ENCODE data around the gene PDE1C.

Gene PDE1C

DNA sequence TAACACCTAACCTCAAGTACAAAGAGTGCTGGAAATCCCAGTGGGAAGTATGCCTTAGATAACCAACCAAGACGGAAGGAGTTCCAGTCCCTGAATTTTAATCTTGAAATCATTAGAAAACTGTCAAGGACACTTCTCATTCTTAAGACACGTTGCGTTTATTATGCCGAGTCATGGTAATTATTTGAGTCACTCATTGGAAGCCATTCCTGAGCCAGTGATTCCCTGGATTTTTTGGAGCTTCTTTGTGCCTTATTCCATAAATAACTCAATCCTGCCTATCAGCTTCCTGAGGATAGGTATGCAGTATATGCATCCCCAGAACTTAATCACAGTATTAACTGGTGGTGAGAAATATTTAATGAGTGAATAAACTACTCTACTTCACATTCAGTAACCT lies 305.7 kb downstream of the PDE1C start:
- in situ Hi-C loops (cut with HindIII; ENCODE audit: low sequenced_read_pairs), result no loop called here
- TF ChIP-seq CTCF (IDR thresholded peaks at IDR 0.05; ENCODE audit: low read depth, low read length), result no peak
- DNase-seq (ENCODE audit: low read depth, low spot score), result no peak
- H3K4me3 ChIP-seq (ENCODE audit: low read depth, low read length), result no peak overlapping the region

DNA sequence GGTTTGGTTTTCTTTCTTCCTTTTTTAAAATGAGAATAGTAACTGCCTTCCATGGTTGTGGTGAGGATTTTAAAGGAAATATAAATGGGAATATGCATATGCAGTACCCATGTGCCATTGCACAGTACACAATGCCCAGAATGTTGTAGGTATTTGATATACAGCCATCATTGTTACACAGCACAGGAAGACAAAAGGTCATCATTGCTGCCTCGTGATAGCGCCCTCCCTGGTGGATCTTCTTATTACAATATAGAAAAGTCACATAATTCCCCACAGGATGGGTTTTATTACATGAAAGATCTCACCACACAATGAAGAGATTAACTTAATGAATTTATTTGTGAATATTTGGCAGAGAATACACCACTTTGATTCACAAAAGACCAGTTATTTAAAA lies 306.7 kb downstream of the PDE1C start:
- no peak overlapping the region for H3K4me3 ChIP-seq (ENCODE audit: low read depth, low read length)
- peak; percentile 36 for TF ChIP-seq CTCF (IDR thresholded peaks at IDR 0.05; ENCODE audit: low read depth, low read length)
- no peak for DNase-seq (ENCODE audit: low read depth, low spot score)
- in situ Hi-C loops (cut with HindIII; ENCODE audit: low sequenced_read_pairs), result no loop called here

DNA sequence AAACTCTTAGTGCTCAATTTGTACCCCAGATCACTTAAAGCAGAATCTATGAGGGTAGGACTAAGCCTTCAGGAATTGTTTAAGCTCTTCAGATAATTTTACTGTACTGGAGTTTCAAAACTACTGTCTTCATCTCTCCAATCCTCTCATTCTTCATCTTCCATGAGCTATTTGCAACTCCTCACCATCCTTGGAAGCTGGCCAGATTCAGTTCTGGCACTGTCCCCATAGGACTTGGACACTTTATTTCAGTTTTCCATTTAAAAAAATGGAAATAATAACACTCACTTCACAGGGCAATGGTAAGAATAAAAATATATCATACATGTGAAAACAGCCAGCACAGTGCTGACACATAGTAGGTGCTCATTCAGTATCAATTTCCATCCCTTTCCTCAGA lies 308.6 kb downstream of the PDE1C start:
- in situ Hi-C loops (cut with HindIII; ENCODE audit: low sequenced_read_pairs), result no loop called here
- no peak for TF ChIP-seq CTCF (IDR thresholded peaks at IDR 0.05; ENCODE audit: low read depth, low read length)
- H3K4me3 ChIP-seq (ENCODE audit: low read depth, low read length), result no peak overlapping the region
- no peak for DNase-seq (ENCODE audit: low read depth, low spot score)

- TF ChIP-seq CTCF (IDR thresholded peaks at IDR 0.05; ENCODE audit: low read depth, low read length), result no peak
- DNase-seq (ENCODE audit: low read depth, low spot score), result peak; percentile 38
- no peak overlapping the region for H3K4me3 ChIP-seq (ENCODE audit: low read depth, low read length)
- in situ Hi-C loops (cut with HindIII; ENCODE audit: low sequenced_read_pairs), result no loop called here
Observed at GRCh38 chr7:31758755-31759154, 311.5 kb downstream of the PDE1C start.

- no peak overlapping the region for H3K4me3 ChIP-seq (ENCODE audit: low read depth, low read length)
- no peak for DNase-seq (ENCODE audit: low read depth, low spot score)
- TF ChIP-seq CTCF (IDR thresholded peaks at IDR 0.05; ENCODE audit: low read depth, low read length), result no peak
- in situ Hi-C loops (cut with HindIII; ENCODE audit: low sequenced_read_pairs), result no loop called here
Observed at GRCh38 chr7:31751726-31752125, 318.5 kb downstream of the PDE1C start.

- no peak for TF ChIP-seq CTCF (IDR thresholded peaks at IDR 0.05; ENCODE audit: low read depth, low read length)
- no peak for DNase-seq (ENCODE audit: low read depth, low spot score)
- in situ Hi-C loops (cut with HindIII; ENCODE audit: low sequenced_read_pairs), result no loop called here
- no peak overlapping the region for H3K4me3 ChIP-seq (ENCODE audit: low read depth, low read length)
Observed at GRCh38 chr7:31748084-31748483, 322.1 kb downstream of the PDE1C start.

DNA sequence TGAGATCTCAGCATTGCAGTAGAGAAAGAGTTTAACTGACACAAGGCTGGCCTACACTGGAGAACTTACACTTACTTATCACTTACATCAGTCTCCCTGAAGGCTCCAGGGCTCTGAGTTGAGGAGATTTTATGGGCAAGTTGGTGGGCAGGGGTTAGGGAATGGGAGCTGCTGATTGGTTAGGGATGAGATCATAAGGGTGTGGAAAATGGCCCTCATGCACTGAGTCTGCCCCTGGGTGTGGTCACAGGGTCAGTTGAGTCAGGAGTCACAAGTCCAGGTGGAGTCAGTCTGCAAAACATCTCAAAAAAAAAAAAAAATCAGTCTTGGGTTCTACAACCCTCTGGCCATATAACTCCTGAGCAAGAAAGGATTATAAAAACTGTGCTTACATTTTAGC lies 322.7 kb downstream of the PDE1C start:
- TF ChIP-seq CTCF (IDR thresholded peaks at IDR 0.05; ENCODE audit: low read depth, low read length), result no peak
- no peak for DNase-seq (ENCODE audit: low read depth, low spot score)

More for the DNA sequence above, 322.7 kb downstream of the PDE1C start:
- H3K4me3 ChIP-seq (ENCODE audit: low read depth, low read length), result no peak overlapping the region
- in situ Hi-C loops (cut with HindIII; ENCODE audit: low sequenced_read_pairs), result no loop called here

All from astrocyte of the spinal cord (primary cell).